GM12872 (cell line): ENCODE data around the gene GLG1.

ENCODE experiments used
- CTCF ChIP-seq: IDR thresholded peaks from 3 replicates; pipeline ENCODE4 v1.5.1; 2011; ENCODE audit warnings: low read depth, mild to moderate bottlenecking, low read length, moderate library complexity; ENCODE audit not compliant: insufficient read depth

Gene GLG1

GRCh38 chr16:74451951-74452758, 154.8 kb downstream of the GLG1 start:
- TF ChIP-seq CTCF: no peak

GRCh38 chr16:74450967-74451760, 155.8 kb downstream of the GLG1 start:
- no peak for TF ChIP-seq CTCF

GRCh38 chr16:74450236-74450635, 156.7 kb downstream of the GLG1 start:
- TF ChIP-seq CTCF: no peak

GRCh38 chr16:74449470-74449869, 157.4 kb downstream of the GLG1 start:
- no peak for TF ChIP-seq CTCF

- TF ChIP-seq CTCF: no peak
These were observed 157.9 kb downstream of the GLG1 start for GRCh38 chr16:74448990-74449389.

- TF ChIP-seq CTCF: no peak
These were observed 159.3 kb downstream of the GLG1 start for GRCh38 chr16:74447578-74447977.

- TF ChIP-seq CTCF: no peak
These were observed 160.0 kb downstream of the GLG1 start for GRCh38 chr16:74446866-74447265.
